Placental pericyte (primary cell): ENCODE results near the gene GNG11. TPM values are rescaled to one million over a fixed set of nuclear protein-coding genes. Genes with fewer than 3 reads are reported as not detected.

ENCODE experiments used
- small RNA-seq: library from RNA; depleted of rRNA; stranded (forward); fragments of <200 nt; gene quantifications from one replicate; pipeline ENCODE3, GENCODE V24; 2012; ENCODE audit warnings: low replicate concordance
- total RNA-seq: library from RNA; depleted of rRNA; stranded (reverse); fragments of >200 nt; gene quantifications from 2 replicates; pipeline ENCODE4 v1.2.3, GENCODE V29; 2012

GNG11 gene
- total RNA-seq, result 45.1 and 93.5 TPM in 2 replicates

GRCh38 chr7:93921607-93922566, at the start of gene GNG11:
Gene GNG11, plus strand, starts transcription at chr7:93921735. Its CDS starts 403 bp downstream, at chr7:93922138.

GRCh38 chr7:93890464-93891068, 31.0 kb upstream of the GNG11 start, which contains the start of gene TFPI2:
Gene TFPI2, minus strand, starts transcription at chr7:93890753. Its CDS starts 75 bp downstream, at chr7:93890678.

GRCh38 chr7:93906267-93906666, 15.3 kb upstream of the GNG11 start, which contains the start of gene GNGT1:
Gene GNGT1, plus strand, starts transcription at chr7:93906567. Its CDS starts 180 bp downstream, at chr7:93906747.

Small RNA genes within 50 kb of the gene (small RNA-seq; reads per million reads assigned to genes)
- not detected for gene AC002076.2

Other genes starting within 250 kb of the GNG11 start
- 650 and 1,118 TPM in 2 replicates for gene TFPI2, start 31.0 kb upstream of the GNG11 start, total RNA-seq
- not detected in 2 replicates for gene GNGT1, start 15.2 kb upstream of the GNG11 start, total RNA-seq
- 29.9 and 58.9 TPM in 2 replicates for gene BET1, start 82.6 kb downstream of the GNG11 start, total RNA-seq